Activated CD8-positive, alpha-beta memory T cell treated with anti-CD3 and anti-CD28 coated beads, Interleukin-2, amount 50 U/mL, for 4 hours (primary cell): Measurements from ENCODE around the gene ZNF354C.

Experiments used
- DNase-seq: peaks from one replicate; pipeline ENCODE4 v3.0.0-alpha.2; 2020

Gene ZNF354C

GRCh38 chr5:179127136-179128040 is 67.2 kb downstream of the ZNF354C start:
- DNase-seq, result peak; percentile 9

- no peak for DNase-seq
Observed at GRCh38 chr5:179128041-179128365, 67.8 kb downstream of the ZNF354C start.

GRCh38 chr5:179128976-179129375 is 68.8 kb downstream of the ZNF354C start:
- no peak for DNase-seq

DNA sequence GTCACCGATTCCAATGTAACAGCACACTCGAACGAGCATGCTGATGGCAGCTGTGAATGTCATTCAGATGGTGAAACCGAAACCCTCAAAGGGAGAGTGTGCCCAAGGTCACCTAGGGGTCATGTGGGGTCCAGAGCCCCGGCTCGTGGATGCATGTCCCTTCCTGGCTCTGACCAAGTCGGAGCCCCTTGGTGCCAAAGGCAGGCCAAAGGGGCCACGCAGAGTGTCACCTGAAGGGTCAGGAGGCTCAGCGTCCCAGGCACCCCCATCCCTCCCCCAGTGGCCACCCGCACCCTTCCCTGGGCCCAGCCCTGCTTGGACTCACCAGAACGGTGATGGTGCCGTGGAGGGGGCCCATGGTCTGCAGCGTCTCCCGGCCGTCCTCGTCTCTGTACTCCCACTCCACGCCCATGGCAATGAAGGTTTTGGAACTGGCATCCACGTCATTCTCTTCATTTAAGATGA is 69.5 kb downstream of the ZNF354C start:
- DNase-seq, result no peak

DNA sequence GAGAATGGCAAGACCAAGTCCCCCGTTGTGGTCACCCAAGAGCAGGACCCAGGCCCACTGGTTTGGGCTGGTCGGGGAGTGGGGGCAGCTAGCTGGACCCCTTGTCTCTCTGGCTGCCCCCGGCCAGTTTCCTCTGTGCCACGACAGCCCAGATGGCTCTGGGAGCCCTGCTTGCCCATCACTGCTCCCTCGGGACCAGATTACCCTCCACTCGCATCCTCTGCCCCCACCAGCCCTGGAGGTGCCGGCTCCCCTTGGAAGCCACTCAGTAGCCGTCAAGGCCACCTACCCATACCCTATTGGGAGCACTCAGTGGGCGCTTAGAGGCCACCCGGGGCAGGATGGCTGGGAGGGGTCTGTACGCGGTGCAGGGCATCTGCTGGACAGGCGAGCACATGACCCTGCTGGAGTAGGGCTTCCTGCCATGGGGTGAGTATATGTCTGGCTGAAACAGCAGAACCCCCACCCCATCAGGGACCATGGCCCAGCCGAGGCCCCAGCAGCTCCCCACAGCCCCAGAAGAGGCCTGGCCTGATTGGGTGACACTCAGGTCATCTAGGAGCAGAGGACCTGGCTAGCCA is 70.0 kb downstream of the ZNF354C start:
- DNase-seq, result no peak

- DNase-seq, result no peak
Observed at GRCh38 chr5:179131321-179131835, 71.2 kb downstream of the ZNF354C start.

GRCh38 chr5:179131886-179132585 is 71.9 kb downstream of the ZNF354C start:
- DNase-seq, result no peak

DNA sequence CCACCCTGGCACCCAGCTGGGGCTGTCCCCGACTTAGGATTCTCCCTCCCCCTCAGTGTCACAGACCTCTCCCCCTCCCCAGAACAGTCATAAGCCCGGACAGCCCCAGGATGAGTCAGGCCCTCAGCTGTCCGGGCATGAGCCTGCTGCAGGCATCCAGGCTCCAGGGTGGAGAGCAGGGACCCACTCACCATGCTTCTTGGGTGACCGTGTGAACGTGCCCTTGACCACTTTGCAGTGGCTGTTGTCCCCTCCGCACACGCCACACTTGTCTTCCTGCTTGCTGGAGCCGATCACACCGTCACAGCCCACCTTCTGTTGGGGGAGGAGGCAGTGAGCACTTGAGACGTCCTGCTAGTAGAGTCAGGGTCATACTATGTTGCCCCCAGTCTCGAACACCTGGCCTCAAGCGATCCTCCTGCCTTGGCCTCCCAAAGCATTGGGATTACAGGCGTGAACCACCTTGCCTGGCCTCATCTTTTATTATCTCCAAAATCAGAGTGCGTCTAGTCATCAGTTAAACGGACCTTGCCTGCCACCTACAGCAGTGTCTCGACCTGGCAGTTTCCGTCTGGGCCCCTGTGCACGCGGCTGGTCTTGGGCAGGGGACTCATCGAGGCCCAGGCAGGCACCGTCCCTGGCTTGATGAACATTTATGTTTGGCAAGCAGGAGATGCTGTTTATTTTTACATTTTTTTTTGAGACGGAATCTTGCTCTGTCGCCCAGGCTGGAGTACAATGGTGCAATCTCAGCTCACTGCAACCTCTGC is 72.6 kb downstream of the ZNF354C start:
- no peak for DNase-seq
